ENCODE results near the gene EML3. TPM values are rescaled to one million over a fixed set of nuclear protein-coding genes. Genes with fewer than 3 reads are reported as not detected.
"Not testable (repeated sequence)": the region's sequence is repeated elsewhere in the genome, so short reads cannot be mapped to it uniquely, and the experiment has no call there.

EML3 gene
- total RNA-seq, 1 donor from 2014 or later: 14.6 TPM

- DNase-seq: no peak
Observed at GRCh38 chr11:62600367-62601121, 12.0 kb downstream of the EML3 start.

GRCh38 chr11:62599901-62600300 lies 12.7 kb downstream of the EML3 start:
- no peak for DNase-seq

GRCh38 chr11:62599069-62599696 lies 13.4 kb downstream of the EML3 start:
- DNase-seq: peak; percentile 98

- DNase-seq: no peak
Observed at GRCh38 chr11:62595124-62595523, 17.5 kb downstream of the EML3 start.

GRCh38 chr11:62593434-62594044 lies 19.0 kb downstream of the EML3 start:
- DNase-seq: no peak

GRCh38 chr11:62592989-62593421 lies 19.6 kb downstream of the EML3 start:
- no peak for DNase-seq

GRCh38 chr11:62592146-62592815 lies 20.3 kb downstream of the EML3 start:
- no peak for DNase-seq

- peak; percentile 99 for DNase-seq
Observed at GRCh38 chr11:62591448-62592145, 21.0 kb downstream of the EML3 start, which contains the start of gene TUT1. Gene TUT1, minus strand, starts transcription at chr11:62591523. Its CDS starts 38 bp downstream, at chr11:62591485.

- no peak for DNase-seq
Observed at GRCh38 chr11:62588966-62589637, 23.5 kb downstream of the EML3 start.

GRCh38 chr11:62585356-62585755 lies 27.2 kb downstream of the EML3 start:
- DNase-seq: not testable (repeated sequence)

- not testable (repeated sequence) for DNase-seq
Observed at GRCh38 chr11:62581735-62582134, 30.8 kb downstream of the EML3 start.

GRCh38 chr11:62580959-62581715 lies 31.4 kb downstream of the EML3 start:
- DNase-seq: no peak

GRCh38 chr11:62579252-62579651 lies 33.3 kb downstream of the EML3 start:
- DNase-seq: no peak

GRCh38 chr11:62578541-62578940 lies 34.0 kb downstream of the EML3 start:
- no peak for DNase-seq

GRCh38 chr11:62577046-62577714 lies 35.4 kb downstream of the EML3 start:
- peak; percentile 51 for DNase-seq

- no peak for DNase-seq
Observed at GRCh38 chr11:62575837-62576236, 36.7 kb downstream of the EML3 start.

- DNase-seq: no peak
Observed at GRCh38 chr11:62575156-62575555, 37.4 kb downstream of the EML3 start.

- peak; percentile 71 for DNase-seq
Observed at GRCh38 chr11:62574363-62575071, 38.1 kb downstream of the EML3 start.

- DNase-seq: peak; percentile 100
Observed at GRCh38 chr11:62573592-62574362, 38.8 kb downstream of the EML3 start, which contains the start of gene EEF1G. Gene EEF1G, minus strand, starts transcription at chr11:62573891. Its CDS starts 49 bp downstream, at chr11:62573842.
